H9 (cell line): Measurements from ENCODE around the gene TBL3. TPM values are rescaled to one million over a fixed set of nuclear protein-coding genes. Genes with fewer than 3 reads are reported as not detected.

ENCODE experiments used
- DNase-seq: peaks from one replicate; pipeline ENCODE4 v3.0.0-alpha.2; 2017
- H2AFZ ChIP-seq: one replicate; pipeline ENCODE4 v1.6.1; 2013; ENCODE audit warnings: mild to moderate bottlenecking, low read length, control low read depth, moderate library complexity
- H2AK5ac ChIP-seq: 2 replicates; pipeline ENCODE4 v1.6.1; 2013; ENCODE audit warnings: low read length, control low read depth, mixed read lengths; ENCODE audit not compliant: insufficient read length
- H2BK120ac ChIP-seq: one replicate; pipeline ENCODE4 v1.6.1; 2013; ENCODE audit warnings: low read depth, mild to moderate bottlenecking, low read length, control low read depth, inconsistent platforms; ENCODE audit not compliant: poor library complexity, severe bottlenecking
- H2BK12ac ChIP-seq: 2 replicates; pipeline ENCODE4 v1.6.1; 2013; ENCODE audit warnings: low read length, control low read depth, mixed read lengths, low read depth; ENCODE audit not compliant: insufficient read length
- H2BK15ac ChIP-seq: 2 replicates; pipeline ENCODE4 v1.6.1; 2013; ENCODE audit warnings: low read depth, low read length, control low read depth
- H2BK20ac ChIP-seq: one replicate; pipeline ENCODE4 v1.6.1; 2013; ENCODE audit warnings: low read depth, mild to moderate bottlenecking, low read length, control low read depth, inconsistent platforms; ENCODE audit not compliant: poor library complexity, severe bottlenecking
- H2BK5ac ChIP-seq: 2 replicates; pipeline ENCODE4 v1.6.1; 2013; ENCODE audit warnings: low read length, control low read depth, mixed read lengths; ENCODE audit not compliant: insufficient read length
- H3K14ac ChIP-seq: 2 replicates; pipeline ENCODE4 v1.6.1; 2013; ENCODE audit warnings: low read length, control low read depth; ENCODE audit not compliant: insufficient read depth
- H3K18ac ChIP-seq: 2 replicates; pipeline ENCODE4 v1.6.1; 2013; ENCODE audit warnings: low read depth, mild to moderate bottlenecking, mixed read lengths, low read length, control low read depth; ENCODE audit not compliant: insufficient read length
- H3K23ac ChIP-seq: 2 replicates; pipeline ENCODE4 v1.6.1; 2013; ENCODE audit warnings: low read length, control low read depth, mixed read lengths, low read depth; ENCODE audit not compliant: insufficient read length
- H3K23me2 ChIP-seq: 2 replicates; pipeline ENCODE4 v1.6.1; 2013; ENCODE audit warnings: low read depth, mild to moderate bottlenecking, mixed read lengths, low read length, control low read depth; ENCODE audit not compliant: insufficient read length, poor library complexity, severe bottlenecking
- H3K27ac ChIP-seq: 2 replicates; pipeline ENCODE4 v1.5.1; 2013; ENCODE audit warnings: low read length, control low read depth, mixed read lengths, low read depth; ENCODE audit not compliant: insufficient read length
- H3K27me3 ChIP-seq: 2 replicates; pipeline ENCODE4 v1.6.1; 2013; ENCODE audit warnings: low read length, control low read depth, inconsistent platforms; ENCODE audit not compliant: insufficient read depth
- H3K4ac ChIP-seq: 2 replicates; pipeline ENCODE4 v1.6.1; 2013; ENCODE audit warnings: low read depth, mild to moderate bottlenecking, control low read depth, inconsistent platforms, low read length, moderate library complexity
- H3K4me1 ChIP-seq: 2 replicates; pipeline ENCODE4 v1.6.1; 2013; ENCODE audit warnings: low read length, control low read depth, inconsistent platforms; ENCODE audit not compliant: insufficient read depth
- H3K4me2 ChIP-seq: 2 replicates; pipeline ENCODE4 v1.6.1; 2013; ENCODE audit warnings: low read length, control low read depth, mixed read lengths; ENCODE audit not compliant: insufficient read length, insufficient read depth
- H3K56ac ChIP-seq: 2 replicates; pipeline ENCODE4 v1.6.1; 2013; ENCODE audit warnings: low read depth, mild to moderate bottlenecking, mixed read lengths, low read length, control low read depth; ENCODE audit not compliant: insufficient read length
- H3K79me1 ChIP-seq: 2 replicates; pipeline ENCODE4 v1.6.1; 2013; ENCODE audit warnings: low read depth, mild to moderate bottlenecking, moderate library complexity, low read length, control low read depth, inconsistent platforms; ENCODE audit not compliant: insufficient read depth, poor library complexity, severe bottlenecking
- H3K79me2 ChIP-seq: 2 replicates; pipeline ENCODE4 v1.6.1; 2013; ENCODE audit warnings: low read length, control low read depth, inconsistent platforms; ENCODE audit not compliant: insufficient read depth
- H3K9ac ChIP-seq: 2 replicates; pipeline ENCODE4 v1.6.1; 2013; ENCODE audit warnings: low read length, control low read depth, mixed read lengths; ENCODE audit not compliant: insufficient read length; ENCODE audit errors: extremely low read depth
- H3K9me3 ChIP-seq: one replicate; pipeline ENCODE4 v1.6.1; 2013; ENCODE audit warnings: low read depth, low read length, inconsistent platforms; ENCODE audit not compliant: control insufficient read depth
- H3T11ph ChIP-seq: one replicate; pipeline ENCODE4 v1.6.1; 2013; ENCODE audit warnings: mild to moderate bottlenecking, low read length, control low read depth, inconsistent platforms
- H4K20me1 ChIP-seq: one replicate; pipeline ENCODE4 v1.6.1; 2013; ENCODE audit not compliant: control insufficient read depth, insufficient read length, insufficient read depth
- H4K5ac ChIP-seq: 2 replicates; pipeline ENCODE4 v1.6.1; 2013; ENCODE audit warnings: low read depth, mild to moderate bottlenecking, mixed read lengths, low read length, control low read depth; ENCODE audit not compliant: insufficient read length
- H4K8ac ChIP-seq: replicated peaks from 2 replicates; pipeline ENCODE4 v1.6.1; 2013; ENCODE audit warnings: low read length, control low read depth, mixed read lengths, low read depth; ENCODE audit not compliant: insufficient read length
- H4K91ac ChIP-seq: 2 replicates; pipeline ENCODE4 v1.6.1; 2013; ENCODE audit warnings: low read depth, mild to moderate bottlenecking, moderate library complexity, mixed read lengths, low read length, control low read depth; ENCODE audit not compliant: insufficient read length
- H3K27ac Mint-ChIP-seq, 3 experiments: 2 replicates in 2 of 3; 3 replicates in 1 of 3; pipeline ENCODE4 v1.8.0; 2020 to 2021; ENCODE audit warnings: mixed read lengths in 3 of 3, mild to moderate bottlenecking in 1 of 3, moderate library complexity in 1 of 3
- H3K27me3 Mint-ChIP-seq: 2 replicates; pipeline ENCODE4 v1.8.0; 2021; ENCODE audit warnings: low read depth, mild to moderate bottlenecking, moderate library complexity, mixed read lengths
- H3K36me3 Mint-ChIP-seq, 3 experiments: 2 replicates in 2 of 3; 3 replicates in 1 of 3; pipeline ENCODE4 v1.8.0; 2020 to 2021; ENCODE audit warnings: low read depth in 3 of 3, mixed read lengths in 3 of 3; ENCODE audit not compliant: insufficient read depth in 1 of 3
- H3K4me1 Mint-ChIP-seq, 2 experiments: 2 replicates each; pipeline ENCODE4 v1.8.0; 2020; ENCODE audit warnings: mixed read lengths in 2 of 2
- H3K4me3 Mint-ChIP-seq, 2 experiments: 2 replicates in 1 of 2; 3 replicates in 1 of 2; pipeline ENCODE4 v1.8.0; 2020 to 2021; ENCODE audit warnings: mild to moderate bottlenecking in 2 of 2, mixed read lengths in 2 of 2, moderate library complexity in 1 of 2
- H3K9me3 Mint-ChIP-seq, 2 experiments: 2 replicates in 1 of 2; 3 replicates in 1 of 2; pipeline ENCODE4 v1.8.0; 2020; ENCODE audit warnings: mild to moderate bottlenecking in 2 of 2, mixed read lengths in 2 of 2, moderate library complexity in 1 of 2
- CTCF ChIP-seq: fragments of 200-600 bp; sonication (generic); conservative IDR thresholded peaks from 3 replicates; pipeline ENCODE4 v1.8.0; 2021; ENCODE audit warnings: antibody characterized with exemption, mild to moderate bottlenecking
- WGBS: extraction: QIAGEN DNeasy Blood & Tissue Kit; methylation state at CpG from one replicate; pipeline ENCODE4 v1.1.7; 2013; ENCODE audit warnings: missing lambda C conversion rate, low lambda C conversion rate, mixed read lengths; ENCODE audit not compliant: insufficient read length; ENCODE audit errors: extremely low coverage; 5-methylcytosine and 5-hydroxymethylcytosine counted together
- total RNA-seq: library from RNA; stranded (reverse); gene quantifications from 2 replicates; pipeline ENCODE4 v1.2.1, GENCODE V29; 2021

The TBL3 gene
- total RNA-seq, 1 experiment from 2014 or later = 54.0 TPM

DNA sequence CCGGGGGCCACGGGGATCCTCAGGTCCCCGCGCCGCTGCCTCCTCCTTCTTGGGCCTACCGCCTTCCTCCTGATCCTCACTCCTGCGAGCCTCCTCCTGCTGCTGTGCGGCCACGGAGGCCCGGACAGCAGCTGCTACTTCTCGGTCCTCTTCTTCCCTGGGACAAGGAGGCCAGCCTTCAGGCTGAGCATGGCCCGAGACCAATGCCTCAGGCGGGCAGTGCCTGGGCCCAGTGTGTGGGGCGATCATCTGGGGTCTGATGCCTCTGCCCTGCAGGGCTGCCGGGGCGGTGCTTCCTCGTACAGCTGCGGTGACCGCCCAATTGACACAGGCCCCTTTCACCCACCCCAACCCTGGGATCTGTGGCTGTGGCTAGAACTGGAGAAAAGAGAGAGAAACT is 29.2 kb downstream of the TBL3 start:
- Histone ChIP-seq H2AK5ac (no peak overlapping the region), H2BK12ac (no peak overlapping the region), H3K23me2 (no peaks in the 10 kb centered on the region), H2BK120ac (no peak overlapping the region), H2BK15ac (no peak overlapping the region), H3K9ac (no peak overlapping the region), H3K4me1 (no peaks in the 10 kb centered on the region), H3K14ac (no peak overlapping the region), H3K27me3 (no peaks in the 10 kb centered on the region), H3K79me2 (peaks cover 1% of the 10 kb centered on the region; the same call in 1 of the 2 replicates), H3K27ac (no peak overlapping the region), H3K79me1 (peaks cover 7% of the 10 kb centered on the region), H4K8ac (no peak overlapping the region), H4K5ac (no peak overlapping the region), H3T11ph (no peak overlapping the region), H3K23ac (no peak overlapping the region), H3K4me2 (no peak overlapping the region), H3K4ac (no peak overlapping the region), H2BK20ac (no peak overlapping the region), H2AFZ (no peak overlapping the region), H2BK5ac (no peak overlapping the region), H4K91ac (no peak overlapping the region), H3K56ac (no peak overlapping the region), H3K9me3 (no peaks in the 10 kb centered on the region), H3K18ac (no peak overlapping the region), H4K20me1 (no peaks in the 10 kb centered on the region)
- TF ChIP-seq CTCF = no peak
- Mint-ChIP-seq H3K4me1 (peaks cover 5 to 12% of the 10 kb centered on the region in 2 experiments), H3K27me3 (no peaks in the 10 kb centered on the region), H3K27ac (no peak overlapping the region; a peak in 1 of 7 replicates), H3K9me3 (no peaks in the 10 kb centered on the region), H3K4me3 (no peak overlapping the region; a peak in 1 of 5 replicates), H3K36me3 (peaks cover 18 to 48% (median 48%) of the 10 kb centered on the region in 3 experiments)
- no CpG with 5 or more reads among the region's 19 CpGs for WGBS
- no peak for DNase-seq
